ENCODE data around the gene PTPRJ. TPM values are rescaled to one million over a fixed set of nuclear protein-coding genes. Genes with fewer than 3 reads are reported as not detected.
"Not testable (repeated sequence)": the region's sequence is repeated elsewhere in the genome, so short reads cannot be mapped to it uniquely, and the experiment has no call there.

The PTPRJ gene
- total RNA-seq, result 10 to 100 TPM in 3 of 4 donors, 1 to 10 TPM in 1; 7.9 to 12.2 (median 10.3) TPM
- 10 to 100 TPM in 1 of 3 donors, 1 to 10 TPM in 2; 2.4 to 23.3 (median 5.3) TPM for polyA plus RNA-seq

GRCh38 chr11:47980088-47980906 is at the start of gene PTPRJ:
PTPRJ (plus strand) TSS chr11:47980559; CDS start chr11:47980913, 354 bp downstream.
- Histone ChIP-seq H3K27ac (peak within 1 kb of the TSS; percentile 68 to 85 (median 74)), H3K4me1 (peaks cover 0 to 20% (median 15%) of the 10 kb centered on the region in 4 donors), H3K4me3 (peak within 1 kb of the TSS; percentile 66 to 94 (median 84)), H3K27me3 (no peaks in the 10 kb centered on the region), H3K9me3 (no peaks in the 10 kb centered on the region), H3K36me3 (no peaks in the 10 kb centered on the region)
- intact Hi-C loops (cut with DNase I), result loop anchor here (2.0 to 10.0 kb wide), 2 partner anchors 85 to 129 kb away; no protein-coding TSS in a partner anchor
- DNase-seq, result peak; percentile 75
- peak in 2 of 4 donors; percentile 23 to 49 for TF ChIP-seq POLR2AphosphoS5 (IDR thresholded peaks at IDR 0.05)
- TF ChIP-seq, protein P1, sequence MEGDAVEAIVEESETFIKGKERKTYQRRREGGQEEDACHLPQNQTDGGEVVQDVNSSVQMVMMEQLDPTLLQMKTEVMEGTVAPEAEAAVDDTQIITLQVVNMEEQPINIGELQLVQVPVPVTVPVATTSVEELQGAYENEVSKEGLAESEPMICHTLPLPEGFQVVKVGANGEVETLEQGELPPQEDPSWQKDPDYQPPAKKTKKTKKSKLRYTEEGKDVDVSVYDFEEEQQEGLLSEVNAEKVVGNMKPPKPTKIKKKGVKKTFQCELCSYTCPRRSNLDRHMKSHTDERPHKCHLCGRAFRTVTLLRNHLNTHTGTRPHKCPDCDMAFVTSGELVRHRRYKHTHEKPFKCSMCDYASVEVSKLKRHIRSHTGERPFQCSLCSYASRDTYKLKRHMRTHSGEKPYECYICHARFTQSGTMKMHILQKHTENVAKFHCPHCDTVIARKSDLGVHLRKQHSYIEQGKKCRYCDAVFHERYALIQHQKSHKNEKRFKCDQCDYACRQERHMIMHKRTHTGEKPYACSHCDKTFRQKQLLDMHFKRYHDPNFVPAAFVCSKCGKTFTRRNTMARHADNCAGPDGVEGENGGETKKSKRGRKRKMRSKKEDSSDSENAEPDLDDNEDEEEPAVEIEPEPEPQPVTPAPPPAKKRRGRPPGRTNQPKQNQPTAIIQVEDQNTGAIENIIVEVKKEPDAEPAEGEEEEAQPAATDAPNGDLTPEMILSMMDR (IDR thresholded peaks at IDR 0.05), result no peak
- WGBS, 2 donors, result 1 to 2% methylated on average over 111 of the region's 111 CpGs

GRCh38 chr11:47932544-47932943 is 47.8 kb upstream of the PTPRJ start:
- H3K9me3 ChIP-seq, result no peaks in the 10 kb centered on the region
- DNase-seq, result no peak
- intact Hi-C loops (cut with DNase I), result no loop called here
- H3K27me3 ChIP-seq, result no peaks in the 10 kb centered on the region
- no peaks in the 10 kb centered on the region for H3K4me1 ChIP-seq
- no peak overlapping the region for H3K27ac ChIP-seq
- no peak overlapping the region for H3K4me3 ChIP-seq
- TF ChIP-seq EP300 (IDR thresholded peaks at IDR 0.05) (no peak), POLR2AphosphoS5 (IDR thresholded peaks at IDR 0.05) (no peak), POLR2A (IDR thresholded peaks at IDR 0.05) (no peak)
- TF ChIP-seq, protein P1 (IDR thresholded peaks at IDR 0.05), result no peak
- no peaks in the 10 kb centered on the region for H3K36me3 ChIP-seq

GRCh38 chr11:47933797-47934196 is 46.6 kb upstream of the PTPRJ start:
- intact Hi-C loops (cut with DNase I), result loop anchor here (1.0 kb wide), 1 partner anchor 177 kb away; no protein-coding TSS in a partner anchor
- H3K4me3 ChIP-seq, H3K27ac ChIP-seq, H3K9me3 ChIP-seq, H3K4me1 ChIP-seq, DNase-seq, H3K36me3 ChIP-seq, H3K27me3 ChIP-seq: not testable (repeated sequence)
- 83 to 87% methylated on average over 12 of the region's 12 CpGs for whole genome bisulfite sequencing, 2 donors

GRCh38 chr11:47938791-47939560 is 41.4 kb upstream of the PTPRJ start:
- intact Hi-C loops (cut with DNase I), result no loop called here
- TF ChIP-seq, protein P1 (IDR thresholded peaks at IDR 0.05), result no peak
- Histone ChIP-seq H3K36me3 (no peaks in the 10 kb centered on the region), H3K27me3 (no peaks in the 10 kb centered on the region), H3K4me3 (no peak overlapping the region), H3K27ac (no peak overlapping the region), H3K9me3 (no peaks in the 10 kb centered on the region), H3K4me1 (no peaks in the 10 kb centered on the region)
- no peak for DNase-seq
- WGBS, 2 donors, result 82 to 88% methylated on average over 7 of the region's 7 CpGs

- Histone ChIP-seq H3K4me3 (no peak overlapping the region), H3K36me3 (no peaks in the 10 kb centered on the region), H3K9me3 (no peaks in the 10 kb centered on the region), H3K4me1 (no peaks in the 10 kb centered on the region), H3K27me3 (no peaks in the 10 kb centered on the region), H3K27ac (no peak overlapping the region)
- WGBS, 2 donors, result 93 to 96% methylated on average over 8 of the region's 8 CpGs
- DNase-seq, result no peak
- intact Hi-C loops (cut with DNase I), result no loop called here
- TF ChIP-seq EP300 (IDR thresholded peaks at IDR 0.05) (no peak), POLR2A (IDR thresholded peaks at IDR 0.05) (no peak), POLR2AphosphoS5 (IDR thresholded peaks at IDR 0.05) (no peak)
- TF ChIP-seq, protein P1 (IDR thresholded peaks at IDR 0.05), result no peak
Observed at GRCh38 chr11:47940904-47941649, 39.3 kb upstream of the PTPRJ start.

All from sigmoid colon (tissue), 7 donors.